DND-41 (cell line): ENCODE data around the gene RNF39.

ENCODE experiments used
- CTCF ChIP-seq: IDR thresholded peaks from 2 replicates; pipeline ENCODE4 v1.5.1; 2012; ENCODE audit warnings: borderline replicate concordance, low read length, moderate library complexity, mild to moderate bottlenecking; ENCODE audit not compliant: poor library complexity, severe bottlenecking; ENCODE audit errors: extremely low read depth
- EZH2 ChIP-seq: IDR thresholded peaks from 3 replicates; pipeline ENCODE4 v1.6.1; 2012; ENCODE audit warnings: borderline replicate concordance, low read depth, mild to moderate bottlenecking, moderate library complexity, low read length, inconsistent platforms; ENCODE audit not compliant: severe bottlenecking

- TF ChIP-seq CTCF, result no peak
- TF ChIP-seq EZH2, result no peak
Measured at GRCh38 chr6:30122515-30122914, 46.9 kb upstream of the RNF39 start.
